K562 (cell line): ENCODE measurements around the gene PARPBP. TPM values are rescaled to one million over a fixed set of nuclear protein-coding genes. Genes with fewer than 3 reads are reported as not detected.
"Not testable (repeated sequence)": the region's sequence is repeated elsewhere in the genome, so short reads cannot be mapped to it uniquely, and the experiment has no call there.

Experiments used
- ATAC-seq: fragments of 200-7000 bp; cut with Tn5 transposase; 3 replicates; pipeline ENCODE4 v1.9.1; 2020; ENCODE audit warnings: moderate library complexity
- BruUV-seq: library from RNA; stranded (reverse); fragments of 400-500 nt; replicated peaks from 2 replicates; lab custom pipeline; 2021; lab: Mats Ljungman, UMichigan
- CTCF ChIA-PET: fragments of 300-600 bp; formaldehyde crosslinking; extraction: SDS; loops from one replicate; lab custom pipeline; 2021; ENCODE audit warnings: low intra/inter-chr PET ratio; lab: Yijun Ruan, JAX
- POLR2A ChIA-PET: fragments of 300-600, 350-650 bp; sonication (Branson Sonifier 250); formaldehyde crosslinking; extraction: SDS; loops from one replicate; lab custom pipeline; 2021; ENCODE audit warnings: antibody characterized with exemption, inconsistent platforms; lab: Yijun Ruan, JAX
- DNase-seq, 4 experiments: peaks; one replicate each; pipeline versions ENCODE4 v3.0.0 to v3.0.0-alpha.2; 2011 to 2018; ENCODE audit warnings: low spot score in 3 of 4, mixed read lengths in 3 of 4; ENCODE audit errors: extremely low read depth in 1 of 4
- FAIRE-seq: peaks from 2 replicates; lab custom pipeline; 2011; peaks lifted over from hg19 to GRCh38; lab: Jason Lieb, UNC
- H2AFZ ChIP-seq: 2 replicates; pipeline ENCODE4 v1.6.0; 2011; ENCODE audit warnings: low read depth, low read length, control low read depth, inconsistent platforms
- H3K27ac ChIP-seq: fragments of 200-600 bp; 3 replicates; pipeline ENCODE4 v1.8.0; 2011; ENCODE audit warnings: low read depth, mild to moderate bottlenecking, control low read depth, inconsistent platforms, low read length, moderate library complexity, mixed read lengths; ENCODE audit errors: extremely low read depth
- H3K27me3 ChIP-seq, 2 experiments: fragments of 300-600 bp in 1 of 2; 2 replicates in 1 of 2; 3 replicates in 1 of 2; pipeline versions ENCODE4 v1.6.0 to v1.8.0; 2011; ENCODE audit warnings: inconsistent platforms in 2 of 2, low read length in 2 of 2, mild to moderate bottlenecking in 1 of 2, mixed read lengths in 1 of 2, moderate library complexity in 1 of 2; ENCODE audit not compliant: control insufficient read depth in 2 of 2, insufficient read depth in 2 of 2
- H3K36me3 ChIP-seq: fragments of 300-600 bp; 3 replicates; pipeline ENCODE4 v1.8.0; 2011; ENCODE audit warnings: mild to moderate bottlenecking, low read length, inconsistent platforms; ENCODE audit not compliant: control insufficient read depth, insufficient read depth
- H3K4me1 ChIP-seq, 2 experiments: fragments of 200-600 bp in 1 of 2; replicated peaks in 1 of 2; 2 replicates in 1 of 2; 3 replicates in 1 of 2; pipeline versions ENCODE4 v1.5.1 to v1.8.0; 2011; ENCODE audit warnings: inconsistent platforms in 2 of 2, low read length in 2 of 2, mild to moderate bottlenecking in 1 of 2, mixed read lengths in 1 of 2, moderate library complexity in 1 of 2; ENCODE audit not compliant: control insufficient read depth in 2 of 2, insufficient read depth in 2 of 2
- H3K4me2 ChIP-seq: 2 replicates; pipeline ENCODE4 v1.6.1; 2011; ENCODE audit warnings: low read length, control low read depth, inconsistent platforms, mixed read lengths; ENCODE audit not compliant: insufficient read depth
- H3K4me3 ChIP-seq: fragments of 200-600 bp; sonication (generic), shearing (Covaris generic); 2 replicates; pipeline ENCODE4 v1.5.1; 2016; ENCODE audit warnings: control low read depth, inconsistent platforms
- H3K79me2 ChIP-seq: fragments of 200-600 bp; 3 replicates; pipeline ENCODE4 v1.8.0; 2011; ENCODE audit warnings: low read length, inconsistent platforms; ENCODE audit not compliant: control insufficient read depth, insufficient read depth
- H3K9ac ChIP-seq, 2 experiments: 2 replicates each; pipeline versions ENCODE4 v1.6.0 to v1.6.1; 2011; ENCODE audit warnings: low read depth in 2 of 2, low read length in 2 of 2, control low read depth in 1 of 2, inconsistent platforms in 1 of 2, mild to moderate bottlenecking in 1 of 2, mixed read lengths in 1 of 2; ENCODE audit not compliant: insufficient read depth in 1 of 2
- H3K9me1 ChIP-seq: one replicate; pipeline ENCODE4 v1.6.0; 2011; ENCODE audit warnings: inconsistent platforms, mild to moderate bottlenecking, low read length, moderate library complexity; ENCODE audit not compliant: control insufficient read depth, insufficient read depth
- H3K9me3 ChIP-seq: replicated peaks from 2 replicates; pipeline ENCODE4 v1.5.1; 2011; ENCODE audit warnings: low read depth, low read length, inconsistent platforms; ENCODE audit not compliant: control insufficient read depth, insufficient read depth
- H4K20me1 ChIP-seq: replicated peaks from 2 replicates; pipeline ENCODE4 v1.6.1; 2011; ENCODE audit warnings: low read length, inconsistent platforms, mixed read lengths; ENCODE audit not compliant: control insufficient read depth, insufficient read depth
- BCOR ChIP-seq: fragments of 450-650 bp; IDR thresholded peaks from 2 replicates; pipeline ENCODE4 v1.6.1; 2016
- KDM1A ChIP-seq, 2 experiments: fragments of 450-650 bp; IDR thresholded peaks; 2 replicates each; pipeline ENCODE4 v1.6.1; 2016; ENCODE audit warnings: mild to moderate bottlenecking in 2 of 2
- RBM25 ChIP-seq: fragments of 200-400 bp; formaldehyde crosslinking; IDR thresholded peaks from 2 replicates; pipeline ENCODE4 v1.6.1; 2018; ENCODE audit warnings: low read length, low read depth, moderate library complexity; ENCODE audit not compliant: severe bottlenecking
- SMARCA5 ChIP-seq: fragments of 450-650 bp; IDR thresholded peaks from 2 replicates; pipeline ENCODE4 v1.6.1; 2016
- ZNF146 ChIP-seq: IDR thresholded peaks from one replicate; pipeline ENCODE4 v1.6.1; 2018; ENCODE audit warnings: missing compliant biosample characterization; ENCODE audit not compliant: unreplicated experiment
- WGBS: fragments of 100-300 bp; shearing (Covaris generic); methylation state at CpG from one replicate; pipeline ENCODE4 v1.1.6; 2016; ENCODE audit warnings: low coverage, mixed read lengths; ENCODE audit not compliant: insufficient coverage; ENCODE audit errors: missing lambda C conversion rate; 5-methylcytosine and 5-hydroxymethylcytosine counted together
- in situ Hi-C: fragments of 300-500 bp; cut with MboI; formaldehyde crosslinking; loops from 4 replicates; pipeline ENCODE4 v1.15.0; 2018; ENCODE audit warnings: inconsistent platforms, mixed read lengths
- intact Hi-C: fragments of 100-400 bp; cut with micrococcal nuclease; formaldehyde crosslinking; loops from 2 replicates; pipeline ENCODE4 v1.14.2; 2022
- polyA plus RNA-seq, 8 experiments: library from polyadenylated mRNA; depleted of rRNA in 4 of 8; stranded (reverse) in 5 of 8; unstranded in 3 of 8; fragments of >200 nt; fragmentation: Nextera tagmentation in 2 of 8; fragmentation: Illumina TruSeq in 1 of 8; extraction: Ambion mirVana in 2 of 8; extraction: Trizol in 1 of 8; gene quantifications; 2 replicates each; pipeline versions ENCODE4 v1.2.1 to v1.2.3, GENCODE V29; 2011 to 2014; ENCODE audit warnings: inconsistent platforms in 1 of 8, missing spikeins in 1 of 8
- total RNA-seq, 7 experiments: library from RNA; depleted of rRNA in 6 of 7; stranded (reverse); fragments of >200 nt in 6 of 7; fragmentation: Illumina TruSeq in 2 of 7; extraction: Trizol in 2 of 7; gene quantifications; 2 replicates each; pipeline versions ENCODE4 v1.2.1 to v1.2.3, GENCODE V29; 2011 to 2021; ENCODE audit warnings: low replicate concordance in 1 of 7

The PARPBP gene
- total and polyA plus RNA-seq, 9 of the 15 experiments (the other 6 are each of a cell fraction or from before 2014, with no cell fraction given): 26.1 to 62.5 (median 49.0) TPM

GRCh38 chr12:102147062-102147587 is 27.1 kb downstream of the PARPBP start:
- H3K27me3 ChIP-seq, POLR2A ChIA-PET, CTCF ChIA-PET, H4K20me1 ChIP-seq, H3K27ac ChIP-seq, H3K9ac ChIP-seq, DNase-seq, H3K9me1 ChIP-seq, intact Hi-C loops, H2AFZ ChIP-seq: not testable (repeated sequence)
- TF ChIP-seq KDM1A (IDR thresholded peaks at IDR 0.05): peak in 1 of 2 experiments; percentile 33; a peak in 1 of 4 replicates
- 0 out of 2 replicates have a peak, but pooled peaks have one; percentile 16 for TF ChIP-seq SMARCA5
- TF ChIP-seq BCOR: 0 out of 2 replicates have a peak, but pooled peaks have one; percentile 38
- peak; percentile 70 for TF ChIP-seq ZNF146
- TF ChIP-seq RBM25: peak; percentile 41
- TF ChIP-seq, all 486 proteins: peak for 5; not testable (repeated sequence) for 481
- 94% methylated on average over 4 of the region's 4 CpGs for WGBS
- Histone ChIP-seq H3K36me3 (peaks cover 41% of the 10 kb centered on the region), H3K79me2 (peaks cover 13% of the 10 kb centered on the region)
- ATAC-seq, H3K4me2 ChIP-seq, H3K9me3 ChIP-seq, FAIRE-seq, in situ Hi-C loops, H3K4me3 ChIP-seq, H3K4me1 ChIP-seq, BruUV-seq: not testable (repeated sequence)

- POLR2A ChIA-PET: interaction anchor here (0.9 to 1.4 kb wide), 2 partner anchors 10 to 35 kb away, joined by 3 to 4 read pairs; partner anchors contain the start of genes NUP37 and PARPBP
Observed at GRCh38 chr12:102155206-102155605, 35.2 kb downstream of the PARPBP start.

More at GRCh38 chr12:102155206-102155605, 35.2 kb downstream of the PARPBP start:
- H3K4me1 ChIP-seq, in situ Hi-C loops, H3K4me2 ChIP-seq, H3K9me1 ChIP-seq, CTCF ChIA-PET, H3K9me3 ChIP-seq, DNase-seq, H3K9ac ChIP-seq, intact Hi-C loops, H3K79me2 ChIP-seq, BruUV-seq, FAIRE-seq, ATAC-seq, H3K27me3 ChIP-seq, H4K20me1 ChIP-seq, H3K4me3 ChIP-seq, H2AFZ ChIP-seq, H3K27ac ChIP-seq: not testable (repeated sequence)
- H3K36me3 ChIP-seq: peaks cover 35% of the 10 kb centered on the region
- 100% methylated on average over 3 of the region's 3 CpGs for WGBS
